Suppressor macrophage treated with lipopolysaccharide for 4 hours (primary cell): ENCODE measurements around the gene SRPK2.
"Not testable (repeated sequence)": the region's sequence is repeated elsewhere in the genome, so short reads cannot be mapped to it uniquely, and the experiment has no call there.

Source experiments
- DNase-seq: peaks from one replicate; pipeline ENCODE4 v3.0.0-alpha.2; 2020

Gene SRPK2

GRCh38 chr7:105388356-105389087, at the start of gene SRPK2:
Gene SRPK2, minus strand, starts transcription at chr7:105388921.
- DNase-seq = peak; percentile 73

DNA sequence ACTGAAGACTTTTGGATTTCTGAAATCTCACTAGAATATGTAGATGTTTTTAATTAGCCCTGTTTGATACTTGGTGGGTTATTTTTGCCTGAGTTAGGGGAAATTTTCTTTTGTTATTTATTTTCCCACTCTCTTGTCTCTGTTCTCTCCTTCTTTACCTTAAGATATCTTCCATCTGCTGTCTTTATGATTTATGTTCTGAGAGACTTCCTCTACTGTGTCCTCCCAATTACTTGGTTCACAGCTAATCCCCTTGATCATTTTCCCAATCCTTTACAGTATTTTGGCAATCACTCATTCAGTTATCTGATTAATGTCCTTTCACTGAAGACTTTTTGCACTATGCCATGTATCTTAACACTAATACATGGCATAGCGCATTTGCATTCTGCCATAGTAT, 49.5 kb upstream of the SRPK2 start:
- DNase-seq = no peak

DNA sequence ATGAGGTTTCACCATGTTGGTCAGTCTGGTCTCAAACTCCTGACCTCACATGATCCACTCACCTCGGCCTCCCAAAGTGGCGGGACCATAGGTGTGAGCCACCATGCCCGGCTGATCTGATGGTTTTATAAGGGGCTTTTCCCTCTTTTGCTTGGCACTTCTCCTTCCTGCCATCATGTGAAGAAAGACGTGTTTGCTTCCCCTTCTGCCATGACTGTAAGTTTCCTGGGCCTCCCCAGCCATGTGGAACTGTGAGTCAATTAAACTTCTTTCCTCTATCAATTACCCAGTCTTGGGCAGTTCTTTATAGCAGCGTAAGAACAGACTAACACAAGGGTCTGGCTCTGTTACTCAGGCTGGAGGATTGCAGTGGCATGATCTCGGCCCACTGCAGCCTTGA, 48.6 kb upstream of the SRPK2 start:
- DNase-seq = not testable (repeated sequence)

DNA sequence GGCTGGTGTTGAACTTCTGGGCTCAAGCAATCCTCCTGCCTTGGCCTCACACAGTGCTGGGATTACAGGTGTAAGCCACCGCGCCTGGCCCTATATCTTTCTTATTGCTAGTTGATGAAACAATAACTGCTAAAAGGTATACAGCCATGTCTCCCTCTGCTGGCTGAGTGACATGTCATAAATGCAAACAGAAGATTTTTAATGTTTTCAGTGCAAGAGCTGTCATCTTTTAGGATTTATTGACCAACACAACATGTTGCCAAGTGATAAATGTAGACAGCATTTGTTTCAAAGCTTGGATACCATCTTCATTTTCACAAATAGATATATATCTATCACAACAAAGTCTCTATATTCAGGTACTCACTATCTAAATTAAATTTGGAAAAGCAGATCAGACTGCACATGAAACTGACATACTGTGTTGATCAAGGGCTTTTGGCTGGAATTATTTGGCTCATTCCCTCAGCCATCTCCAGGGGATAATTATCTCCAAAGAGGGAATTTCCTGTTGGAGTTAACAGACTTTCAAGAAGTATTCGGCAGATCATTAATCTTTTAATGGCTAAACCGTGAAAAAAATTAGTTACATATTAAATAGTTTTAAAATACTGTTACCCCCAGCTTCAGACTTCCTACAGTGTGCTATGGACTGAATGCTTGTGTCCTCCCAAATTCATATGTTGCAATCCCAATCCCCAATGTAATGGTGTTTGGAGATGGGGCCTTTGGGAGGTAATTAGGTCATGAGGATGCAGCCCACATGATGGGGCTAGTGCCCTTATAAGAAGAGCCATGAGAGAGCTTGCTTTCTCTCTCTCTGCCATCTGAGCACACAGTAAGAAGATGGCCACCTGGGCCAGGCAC, 41.3 kb upstream of the SRPK2 start:
- peak; percentile 19 for DNase-seq

DNA sequence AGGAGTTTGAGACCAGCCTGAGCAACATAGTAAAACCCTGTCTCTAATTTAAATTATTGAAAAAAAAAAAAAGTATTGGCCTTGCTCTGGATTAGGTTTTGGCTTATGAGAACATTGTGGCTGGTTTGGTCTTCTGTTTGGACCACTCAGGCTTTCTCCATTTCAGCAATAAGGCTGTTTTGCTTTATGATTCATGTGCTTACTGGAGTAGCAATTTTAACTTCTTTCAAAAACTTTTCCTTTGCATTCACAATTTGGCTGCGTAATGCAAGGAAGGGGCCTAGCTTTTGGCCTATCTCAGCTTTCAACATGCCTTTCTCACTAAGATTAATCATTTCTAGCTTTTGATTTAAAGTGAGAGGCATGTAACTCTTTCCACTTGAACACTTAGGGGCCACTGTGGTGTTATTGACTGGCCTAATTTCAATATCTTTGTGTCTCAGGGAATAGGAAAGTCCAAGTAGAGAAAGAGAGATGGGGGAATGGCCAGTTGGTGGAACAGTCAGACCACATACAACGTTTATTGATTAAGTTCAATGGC, 38.0 kb upstream of the SRPK2 start:
- DNase-seq = no peak

DNA sequence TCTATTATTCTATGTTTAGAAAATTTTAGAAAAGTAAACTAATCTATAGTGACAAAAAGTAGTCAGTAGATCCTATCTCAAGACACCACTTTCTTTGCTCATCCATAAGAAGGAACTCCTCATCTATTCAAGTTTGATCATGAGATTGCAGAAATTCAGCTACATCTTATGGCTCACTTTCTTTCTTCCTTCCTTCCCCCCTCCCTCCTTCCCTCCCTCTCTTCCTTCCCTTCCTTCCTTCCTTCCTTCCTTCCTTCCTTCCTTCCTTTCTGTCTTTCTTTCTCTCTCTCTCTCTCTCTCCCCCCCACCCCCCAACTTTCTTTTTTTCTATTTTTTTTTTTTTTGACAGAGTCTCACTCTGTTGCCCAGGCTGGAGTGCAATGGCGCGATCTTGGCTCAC, 35.3 kb upstream of the SRPK2 start:
- no peak for DNase-seq

DNA sequence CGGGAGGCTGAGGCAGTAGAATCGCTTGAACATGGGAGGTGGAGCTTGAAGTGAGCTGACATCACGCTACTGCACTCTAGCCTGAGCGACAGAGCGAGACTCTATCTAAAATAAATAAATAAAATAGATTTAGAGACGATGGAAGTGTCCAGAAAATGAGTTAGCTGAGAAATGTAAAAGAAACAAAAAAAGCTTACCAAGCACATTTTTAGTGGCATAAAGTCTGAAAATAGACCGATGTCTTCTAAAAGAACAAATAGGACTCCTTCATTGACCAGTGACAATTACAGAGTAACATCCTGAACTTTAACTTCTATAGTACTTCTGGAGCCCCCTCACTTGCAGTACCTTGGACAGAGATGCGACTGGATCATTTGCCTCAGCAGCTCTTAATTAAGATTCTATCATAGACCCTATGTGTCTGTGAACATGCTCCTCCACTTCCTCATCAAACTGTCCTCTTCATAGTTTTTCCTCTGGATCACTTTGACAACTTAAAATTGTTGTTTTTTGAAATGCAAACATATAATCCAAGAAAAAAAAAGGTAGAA, 25.2 kb upstream of the SRPK2 start:
- no peak for DNase-seq

- DNase-seq = not testable (repeated sequence)
These were observed 22.1 kb upstream of the SRPK2 start for GRCh38 chr7:105410774-105411173.

- DNase-seq = not testable (repeated sequence)
These were observed 21.1 kb upstream of the SRPK2 start for GRCh38 chr7:105409775-105410174.

DNA sequence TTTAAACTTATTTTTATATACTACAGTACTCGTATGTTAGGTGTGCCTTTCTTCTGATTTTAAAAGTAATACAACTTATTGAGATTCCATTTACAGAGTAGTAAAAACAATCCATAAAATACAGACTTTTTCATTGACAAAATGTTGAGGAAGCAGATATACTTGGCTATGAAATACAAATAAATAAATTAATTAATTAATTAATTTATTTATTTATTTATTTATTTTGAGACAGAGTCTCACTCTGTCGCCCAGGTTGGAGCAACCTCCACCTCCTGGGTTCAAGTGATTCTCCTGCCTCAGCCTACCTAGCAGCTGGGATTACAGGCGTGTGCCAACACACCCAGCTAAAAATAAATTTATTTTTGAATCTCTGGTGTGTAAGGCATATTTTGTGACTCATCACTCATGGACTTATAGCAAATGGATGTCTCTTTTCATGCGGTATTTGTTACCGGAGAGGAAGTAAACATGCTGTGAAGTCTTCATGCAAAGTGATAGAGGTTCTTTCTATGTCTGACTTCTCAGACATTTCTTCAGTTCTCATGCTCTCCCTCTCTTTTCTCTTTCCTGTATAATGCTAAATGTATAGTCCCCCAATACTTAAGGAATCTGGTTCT, 20.2 kb upstream of the SRPK2 start:
- DNase-seq = no peak

GRCh38 chr7:105403128-105403527, 14.4 kb upstream of the SRPK2 start:
- no peak for DNase-seq

DNA sequence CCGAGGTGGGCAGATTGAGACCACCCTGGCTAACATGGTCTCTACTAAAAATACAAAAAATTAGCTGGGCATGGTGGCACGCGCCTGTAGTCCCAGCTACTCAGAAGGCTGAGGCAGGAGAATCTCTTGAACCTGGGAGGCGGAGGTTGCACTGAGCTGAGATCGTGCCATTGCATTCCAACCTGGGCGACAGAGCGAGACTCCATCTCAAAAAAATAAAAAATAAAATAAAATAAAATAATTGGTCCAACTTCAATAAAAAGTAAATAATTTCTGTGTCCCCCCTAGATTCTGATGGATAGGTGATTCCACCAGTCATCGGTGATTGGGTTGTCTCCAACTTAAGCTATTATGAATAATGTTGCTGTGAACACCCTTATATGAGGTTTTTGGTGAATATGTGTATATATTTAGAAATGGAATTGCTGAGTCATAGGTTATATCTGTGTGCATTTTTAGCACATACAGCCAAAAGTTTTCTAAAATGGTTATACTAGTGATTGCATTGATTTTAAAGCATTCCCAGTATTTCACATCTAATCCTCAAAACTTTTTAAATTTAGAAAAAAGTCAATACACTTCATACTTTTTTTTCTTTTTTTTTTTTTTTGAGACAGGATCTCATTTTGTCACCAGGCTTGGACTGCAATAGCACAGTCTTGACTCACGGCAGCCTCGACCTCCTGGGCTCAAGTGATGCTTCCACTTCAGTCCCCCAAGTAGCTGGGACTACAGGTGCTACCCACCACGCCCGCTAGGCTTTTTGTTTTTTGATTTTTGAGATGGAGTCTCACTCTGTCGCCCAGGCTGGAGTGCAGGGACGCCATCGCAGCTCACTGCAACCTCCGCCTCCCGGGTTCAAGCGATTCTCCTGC, 13.7 kb upstream of the SRPK2 start:
- DNase-seq = no peak

DNA sequence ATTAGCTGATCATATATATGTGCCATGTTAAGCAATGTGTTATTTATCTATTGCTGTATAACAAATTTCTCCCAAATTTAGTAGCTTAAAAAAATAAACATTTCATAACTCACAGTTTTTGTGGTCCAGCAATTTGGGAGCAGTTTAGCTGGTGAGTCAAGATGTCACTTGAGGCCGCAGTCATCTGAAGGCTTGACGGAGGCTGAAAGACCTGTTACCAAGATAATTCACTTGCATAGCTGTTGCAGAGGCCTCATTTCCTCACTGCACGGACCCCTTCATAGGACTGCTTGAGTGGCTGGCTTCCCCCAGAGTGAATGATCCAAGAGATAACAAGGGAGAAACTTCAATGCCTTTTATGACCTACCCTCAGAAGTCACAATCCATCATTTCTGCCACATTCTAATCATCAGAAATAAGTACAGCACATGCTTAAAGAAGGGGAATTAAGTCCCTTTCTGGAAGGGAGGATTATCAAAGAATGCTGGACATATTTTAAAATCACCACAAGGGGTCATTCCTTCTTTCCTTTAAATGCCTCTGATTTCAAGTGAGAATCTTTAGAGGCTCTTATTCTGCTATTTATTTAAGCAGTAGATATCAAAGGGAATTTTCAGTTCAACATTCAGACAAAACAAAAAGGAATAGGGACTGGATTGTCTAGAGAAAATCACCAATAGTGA, 10.5 kb upstream of the SRPK2 start:
- DNase-seq = peak; percentile 8

GRCh38 chr7:105396566-105396965, 7.8 kb upstream of the SRPK2 start:
- no peak for DNase-seq

- DNase-seq = no peak
These were observed 2.7 kb upstream of the SRPK2 start for GRCh38 chr7:105391429-105391828.

DNA sequence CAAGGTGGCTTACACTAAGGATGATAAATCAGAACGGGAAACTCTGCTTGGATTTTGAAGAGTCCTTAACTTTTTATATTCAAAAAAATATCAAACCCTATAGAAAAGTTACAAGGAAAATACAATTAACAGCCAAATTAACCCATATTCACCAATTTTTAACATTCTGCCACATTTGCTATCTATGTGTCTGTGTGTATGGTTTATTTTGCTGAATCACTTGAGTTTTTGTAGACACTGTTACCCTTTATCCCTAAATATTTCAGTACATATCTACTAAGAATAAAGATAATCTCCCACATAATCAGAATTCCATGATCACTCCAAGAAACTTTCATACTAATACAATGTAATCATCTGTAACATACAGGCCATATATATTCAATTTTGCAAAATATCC, 1.2 kb upstream of the SRPK2 start:
- no peak for DNase-seq

GRCh38 chr7:105389088-105389650, 448 bp upstream of the SRPK2 start:
- DNase-seq = peak; percentile 36

DNA sequence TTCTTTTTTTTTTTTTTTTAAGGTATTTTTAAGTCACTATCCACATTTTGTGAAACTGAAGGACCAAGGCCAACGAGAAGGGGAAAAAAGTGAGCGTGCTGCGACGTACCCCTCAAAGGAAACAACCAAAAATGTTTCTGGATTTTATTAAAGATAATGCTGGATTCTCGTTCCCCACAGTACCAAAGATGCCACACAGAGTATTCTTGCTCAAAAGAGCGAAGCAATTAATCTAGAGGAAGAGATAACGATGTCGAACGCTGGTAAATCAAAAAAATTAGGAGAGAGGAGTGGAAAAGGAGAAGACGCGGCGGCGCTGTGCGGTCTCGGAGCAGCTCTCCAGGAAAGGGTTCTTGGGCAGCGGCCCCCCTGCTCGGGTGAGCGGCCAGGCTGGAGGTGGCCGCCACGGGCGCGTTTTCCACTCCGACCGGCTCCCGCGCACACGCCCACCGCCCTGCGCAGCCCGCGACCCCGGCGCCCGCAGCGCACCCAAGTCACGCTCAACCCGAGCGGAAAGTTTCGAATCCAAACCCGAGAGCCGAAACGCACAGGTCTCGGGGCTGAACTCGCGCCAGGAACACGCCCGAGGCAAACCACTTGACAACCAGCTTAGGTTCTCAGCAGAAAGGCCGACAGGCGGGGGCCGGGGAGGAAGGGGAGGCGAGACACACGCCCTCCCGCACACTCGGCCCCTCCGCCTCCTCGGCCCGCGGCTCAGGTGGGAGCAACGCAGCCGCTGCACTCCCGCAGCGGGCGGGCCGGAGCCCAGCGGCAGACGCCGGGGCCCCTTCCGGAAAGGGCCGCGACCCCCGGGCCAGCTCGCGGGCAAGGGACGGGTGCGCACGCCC, 989 bp downstream of the SRPK2 start:
- peak; percentile 42 for DNase-seq

- no peak for DNase-seq
These were observed 10.8 kb downstream of the SRPK2 start for GRCh38 chr7:105377903-105378302.

DNA sequence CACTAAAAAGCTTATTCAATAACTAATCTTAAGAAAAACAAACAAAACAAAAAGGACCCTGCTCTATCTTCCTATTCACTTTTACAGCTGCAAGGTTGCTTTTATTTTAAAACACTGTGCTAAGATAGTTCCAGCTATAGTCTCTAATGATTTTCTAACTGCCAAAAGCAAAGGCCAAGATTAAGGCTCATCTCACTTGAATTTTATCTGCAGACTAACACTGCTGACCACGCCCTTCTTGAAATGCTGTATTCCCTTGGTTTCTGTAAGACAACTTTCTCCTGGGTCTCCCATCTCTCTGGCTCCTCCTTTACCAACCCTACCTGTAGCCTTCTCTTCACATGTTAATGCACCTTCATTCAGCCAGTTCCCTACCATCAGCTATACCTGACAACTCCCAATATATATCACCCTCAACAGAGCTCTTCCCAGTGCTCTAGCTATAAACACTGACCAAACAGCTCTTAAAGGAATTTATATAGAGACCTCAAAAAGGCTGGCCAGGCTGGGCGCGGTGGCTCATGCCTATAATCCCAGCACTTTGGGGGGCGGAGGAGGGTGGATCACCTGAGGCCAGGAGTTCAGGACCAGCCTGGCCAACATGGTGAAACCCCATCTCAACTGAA, 11.7 kb downstream of the SRPK2 start:
- DNase-seq = no peak
